Measurements from ENCODE around the gene AOAH.
"Not testable (repeated sequence)": the region's sequence is repeated elsewhere in the genome, so short reads cannot be mapped to it uniquely, and the experiment has no call there.

AOAH gene

GRCh38 chr7:36535866-36536664 lies 188.2 kb downstream of the AOAH start:
- DNase-seq = no peak

DNA sequence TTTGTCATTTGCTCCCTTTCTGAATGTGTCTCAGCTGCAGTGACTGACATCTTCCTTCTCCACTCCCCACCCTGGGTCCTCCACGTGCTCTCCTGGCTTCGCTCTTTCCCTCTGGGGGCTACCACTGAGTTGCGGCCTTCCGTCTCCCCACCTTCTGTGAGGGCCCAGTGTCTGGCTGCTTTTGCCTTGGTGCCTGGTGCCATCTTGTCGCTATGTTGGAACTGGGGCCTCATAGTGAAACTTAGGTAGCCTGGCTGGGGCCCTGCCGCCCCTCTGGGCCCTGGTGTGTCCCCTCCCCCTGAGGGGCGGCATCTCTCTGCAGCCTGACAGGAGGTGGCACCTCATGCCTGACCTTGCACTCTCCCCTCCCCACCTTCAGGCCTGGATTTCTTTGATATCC lies 190.6 kb downstream of the AOAH start:
- no peak for DNase-seq

- DNase-seq = no peak
Observed at GRCh38 chr7:36532981-36533499, 191.3 kb downstream of the AOAH start.

DNA sequence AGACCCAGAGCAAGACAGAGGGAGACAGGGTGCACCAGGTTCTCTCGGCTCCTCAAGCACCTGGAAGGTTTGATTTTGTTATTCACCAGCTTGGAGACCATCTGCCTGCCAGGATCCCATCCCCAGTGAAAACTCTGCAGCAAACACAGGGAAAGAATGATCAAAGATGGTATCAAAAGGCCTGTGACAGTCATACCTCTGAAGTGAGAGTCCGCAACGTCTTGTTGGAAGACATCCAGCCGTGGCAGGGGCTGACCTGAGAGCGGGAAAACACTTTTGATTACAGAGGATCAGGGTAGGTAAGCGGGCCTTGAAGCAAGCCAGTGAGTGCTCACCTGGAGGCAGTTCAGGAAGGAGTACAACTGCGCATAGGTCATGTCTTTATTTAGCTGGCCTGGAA lies 192.3 kb downstream of the AOAH start:
- no peak for DNase-seq

DNA sequence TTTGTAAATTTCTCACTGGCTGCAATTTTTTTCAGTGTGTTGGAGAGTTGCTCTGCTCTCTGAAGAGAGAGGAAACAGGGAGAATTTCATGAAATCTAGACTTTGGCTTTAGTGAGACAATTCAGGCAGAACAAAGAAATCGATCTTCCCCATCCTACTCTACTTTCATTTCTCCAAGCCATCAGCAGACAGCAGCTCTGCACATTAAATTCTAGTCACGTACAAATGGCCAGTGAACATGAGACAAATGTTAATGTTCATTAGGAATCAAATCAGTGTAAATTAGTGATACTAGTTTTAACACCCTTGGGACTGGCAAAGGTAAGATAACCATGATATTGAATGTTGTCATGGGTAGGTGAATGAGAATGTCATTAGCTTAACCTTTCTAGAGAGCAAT lies 193.8 kb downstream of the AOAH start:
- DNase-seq = no peak

DNA sequence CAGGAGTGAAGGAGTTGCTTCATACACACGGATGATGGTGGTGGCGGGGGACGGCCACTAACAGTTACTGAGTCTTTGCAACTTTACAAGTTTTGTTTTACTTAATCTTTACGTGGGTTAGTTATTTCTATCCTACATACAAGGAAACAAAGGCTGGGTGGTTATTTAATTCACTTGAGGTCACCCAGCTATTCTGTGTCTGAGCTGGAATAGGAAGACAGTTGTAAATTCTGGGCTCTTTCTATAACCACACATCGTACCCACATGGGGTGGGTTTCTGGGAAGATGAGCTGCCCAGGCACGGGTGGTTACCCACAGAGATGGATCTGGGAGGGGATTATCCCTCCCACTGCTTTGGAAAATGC lies 196.8 kb downstream of the AOAH start:
- no peak for DNase-seq

DNA sequence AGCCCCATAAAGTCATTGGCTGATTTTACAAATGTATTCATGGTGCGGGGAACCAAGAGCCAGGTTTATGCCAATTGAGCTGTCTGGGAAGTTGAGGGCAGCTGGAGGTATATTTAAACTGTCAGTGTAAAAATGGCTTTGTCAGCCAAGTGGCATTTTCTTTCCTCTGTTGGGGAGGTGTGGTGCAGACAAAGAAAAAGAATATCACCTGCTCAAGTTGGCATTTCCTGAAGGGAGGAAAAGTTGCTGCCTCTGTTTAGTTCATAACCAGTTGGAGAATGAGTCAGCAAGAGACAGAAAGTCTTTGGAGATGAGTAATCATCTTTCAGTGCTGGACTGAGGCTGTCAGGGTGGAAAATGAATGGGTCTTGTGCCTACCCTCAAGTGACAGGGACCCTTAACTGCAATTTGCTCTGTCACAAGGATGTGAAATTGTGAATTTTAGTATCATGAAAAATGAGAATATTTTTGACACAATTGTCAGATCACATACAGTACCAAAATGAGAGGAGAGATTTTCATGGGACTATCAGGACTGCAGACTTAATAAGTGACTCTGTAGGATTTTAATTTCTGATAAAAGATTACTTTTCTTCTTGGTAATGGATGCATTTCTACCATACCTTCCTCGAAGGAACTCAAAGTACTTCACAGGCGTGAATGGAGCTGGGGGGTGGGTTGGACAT lies 197.3 kb downstream of the AOAH start:
- DNase-seq = no peak

- no peak for DNase-seq
Observed at GRCh38 chr7:36523371-36524101, 200.8 kb downstream of the AOAH start.

DNA sequence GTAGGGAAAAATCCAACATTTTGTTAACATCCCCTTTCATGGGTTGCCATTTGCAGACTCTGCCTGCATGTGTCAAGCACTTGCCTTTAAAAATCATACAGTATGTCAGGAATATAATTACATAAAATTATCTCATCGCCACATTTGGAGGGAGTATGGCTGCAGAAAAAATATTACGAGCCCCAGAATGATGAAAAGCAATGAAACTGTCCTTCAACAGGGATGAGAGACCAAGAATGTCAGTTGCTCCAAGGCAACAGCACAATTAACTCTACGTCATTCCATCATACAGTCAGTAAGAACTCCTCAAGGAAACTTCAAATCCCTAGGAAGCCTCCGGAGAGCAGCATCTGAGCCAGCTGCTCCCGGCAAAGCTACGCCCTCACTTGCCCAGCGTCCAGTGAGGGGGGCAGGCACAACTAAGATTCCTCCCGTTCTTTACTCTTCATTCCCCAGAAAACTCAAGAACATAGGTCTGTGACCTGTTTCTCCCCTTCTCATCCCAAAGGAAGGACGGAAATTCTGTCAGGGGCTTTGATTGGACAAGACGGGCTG lies 201.8 kb downstream of the AOAH start:
- no peak for DNase-seq

DNA sequence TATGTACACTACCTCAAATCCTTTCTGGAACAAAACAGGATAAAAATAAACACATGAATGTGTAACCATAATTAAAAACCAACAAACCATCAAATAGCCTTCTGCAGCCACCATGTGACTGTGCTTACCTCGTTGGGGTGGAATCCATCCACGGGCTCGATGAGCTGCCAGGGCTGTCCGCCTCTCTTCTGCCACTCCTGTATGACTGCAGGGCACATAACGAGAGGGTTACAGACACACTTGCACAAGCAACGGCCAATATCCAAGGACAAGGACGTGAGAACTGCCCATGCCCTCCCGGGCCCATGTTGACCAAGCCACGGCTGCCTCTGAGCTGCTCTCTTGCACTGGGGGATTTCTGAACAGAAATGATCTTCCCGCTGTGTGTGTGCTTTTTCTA lies 202.4 kb downstream of the AOAH start:
- DNase-seq = no peak

DNA sequence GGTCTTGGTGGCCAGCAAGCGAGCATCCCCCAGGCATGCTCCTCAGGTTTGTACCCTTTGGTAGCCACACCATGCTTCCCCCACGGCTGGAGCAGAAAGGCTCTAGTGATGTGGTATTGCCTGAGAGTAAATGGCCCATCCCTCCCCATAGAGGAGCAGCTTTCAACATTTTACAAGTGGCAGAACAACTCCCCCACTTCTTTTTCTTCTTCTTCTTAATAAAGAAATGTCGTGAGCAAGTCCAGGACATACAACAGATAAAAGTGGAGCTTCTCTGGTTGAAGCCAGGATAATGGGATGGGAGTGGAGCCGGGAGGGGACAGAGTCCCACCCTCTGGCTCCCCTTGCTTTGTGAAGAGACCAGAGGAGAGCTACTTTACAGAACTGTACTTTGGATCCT lies 203.2 kb downstream of the AOAH start:
- DNase-seq = no peak

DNA sequence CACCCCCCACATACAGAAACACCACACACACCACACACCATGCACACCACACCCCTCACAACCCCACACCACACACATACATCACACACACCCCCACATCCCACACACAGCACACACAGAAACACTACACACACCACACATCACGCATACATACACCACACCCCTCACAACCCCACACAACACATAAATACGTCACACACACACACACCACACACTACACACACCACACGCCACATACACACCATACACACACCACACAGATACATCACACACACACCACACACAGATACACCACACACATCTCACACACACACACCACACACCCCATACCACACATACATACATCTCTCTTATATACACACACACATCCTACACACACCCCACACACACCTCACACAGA lies 208.4 kb downstream of the AOAH start:
- DNase-seq = no peak

DNA sequence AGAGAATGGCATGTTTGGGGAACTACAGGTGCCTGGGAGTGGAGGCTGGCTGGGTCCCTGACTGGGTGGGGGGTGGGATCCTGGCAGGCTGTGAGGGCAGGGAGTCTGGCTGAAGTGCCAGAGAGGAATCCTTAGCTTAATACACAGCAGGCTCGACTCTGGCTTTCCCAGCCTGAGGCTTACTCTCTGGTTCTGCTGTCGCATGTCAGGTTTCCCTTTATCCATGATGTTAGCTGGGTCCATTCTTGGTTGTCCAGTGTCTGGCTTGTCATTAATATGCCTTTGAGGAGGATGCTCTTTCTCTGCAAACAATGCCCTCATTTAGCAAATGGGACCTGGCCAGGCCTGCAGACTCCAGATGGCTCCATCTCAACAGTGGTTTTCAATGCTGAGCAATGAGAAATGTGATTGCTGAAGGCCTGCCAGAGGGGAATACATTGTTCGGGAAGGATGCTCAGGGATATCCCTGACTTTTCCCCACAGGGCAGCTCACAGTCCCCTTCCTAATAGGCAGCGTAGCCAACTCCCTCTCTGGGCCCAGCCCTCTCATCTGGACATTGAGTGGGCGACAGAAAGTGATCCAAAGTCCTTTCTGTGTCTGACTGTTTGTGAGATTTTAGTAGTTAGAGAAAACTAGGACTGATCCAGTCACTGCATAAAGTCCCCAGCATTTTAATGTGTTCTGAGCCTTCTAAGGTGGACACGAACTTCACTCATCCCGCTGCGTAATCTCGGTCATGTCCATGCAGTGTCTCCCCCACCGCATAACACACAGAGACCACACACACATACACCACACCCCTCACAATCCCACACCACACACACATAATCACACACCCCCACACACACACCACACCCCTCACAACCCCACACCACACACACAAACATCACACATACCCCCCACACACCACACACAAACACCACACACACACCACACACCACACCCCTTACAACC lies 209.7 kb downstream of the AOAH start:
- no peak for DNase-seq

DNA sequence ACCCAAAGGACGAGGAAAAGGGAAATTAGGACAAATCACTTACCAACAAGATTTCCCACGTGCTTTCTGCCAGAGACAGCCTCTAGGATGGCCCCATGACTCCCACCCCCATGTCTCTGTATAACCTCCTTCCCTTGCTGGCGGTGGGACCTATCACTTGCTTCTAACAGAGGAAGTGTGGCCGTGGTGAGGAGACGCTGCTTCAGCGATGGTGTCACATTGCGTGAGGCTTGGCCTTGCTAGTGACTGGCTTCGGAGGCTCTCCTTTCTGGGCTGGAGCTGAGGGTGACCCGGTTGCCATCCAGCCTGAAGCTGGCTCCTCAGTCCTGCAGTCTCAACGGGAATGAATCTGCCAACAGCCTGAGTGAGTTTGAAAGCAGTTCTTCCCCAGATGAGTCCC lies 210.9 kb downstream of the AOAH start:
- DNase-seq = no peak

DNA sequence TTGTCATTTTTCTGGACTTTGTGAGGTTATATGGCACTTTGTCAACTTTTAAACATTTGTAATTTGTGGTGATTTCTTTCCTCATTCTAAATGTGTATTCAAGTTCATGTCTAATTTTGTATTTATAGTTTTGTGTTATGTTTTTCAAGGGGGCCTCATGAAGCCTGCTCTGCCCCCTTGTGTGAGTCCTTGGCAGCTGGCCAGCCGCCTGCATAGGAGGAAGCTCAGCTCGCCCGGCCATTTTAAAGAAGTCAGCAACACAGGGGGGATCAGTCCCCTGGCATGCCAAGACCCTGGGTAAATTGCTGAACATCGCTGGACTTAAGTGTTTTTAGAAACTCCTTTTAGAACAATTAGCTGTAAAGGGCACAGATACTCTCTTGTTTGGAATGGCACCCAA lies 211.7 kb downstream of the AOAH start:
- no peak for DNase-seq

DNA sequence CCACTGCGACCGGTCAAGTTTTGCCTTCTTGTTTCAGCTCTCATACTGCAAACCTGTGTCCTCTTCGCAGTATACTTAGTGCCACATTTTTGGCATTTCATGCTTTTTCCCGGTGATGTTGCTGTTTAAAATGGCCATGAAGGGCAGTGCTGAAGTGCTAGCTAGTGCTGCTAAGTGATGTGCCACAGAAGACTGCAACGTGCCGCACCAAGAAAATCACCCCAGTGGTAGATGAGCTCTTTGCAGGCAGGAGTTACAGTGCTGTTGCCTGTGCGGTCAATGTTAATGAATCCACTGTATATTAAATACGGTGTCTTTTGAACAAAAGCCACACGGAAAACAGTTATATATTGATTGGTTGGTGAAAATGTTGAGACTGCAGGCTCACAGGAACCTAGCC lies 214.3 kb downstream of the AOAH start:
- DNase-seq = no peak

DNA sequence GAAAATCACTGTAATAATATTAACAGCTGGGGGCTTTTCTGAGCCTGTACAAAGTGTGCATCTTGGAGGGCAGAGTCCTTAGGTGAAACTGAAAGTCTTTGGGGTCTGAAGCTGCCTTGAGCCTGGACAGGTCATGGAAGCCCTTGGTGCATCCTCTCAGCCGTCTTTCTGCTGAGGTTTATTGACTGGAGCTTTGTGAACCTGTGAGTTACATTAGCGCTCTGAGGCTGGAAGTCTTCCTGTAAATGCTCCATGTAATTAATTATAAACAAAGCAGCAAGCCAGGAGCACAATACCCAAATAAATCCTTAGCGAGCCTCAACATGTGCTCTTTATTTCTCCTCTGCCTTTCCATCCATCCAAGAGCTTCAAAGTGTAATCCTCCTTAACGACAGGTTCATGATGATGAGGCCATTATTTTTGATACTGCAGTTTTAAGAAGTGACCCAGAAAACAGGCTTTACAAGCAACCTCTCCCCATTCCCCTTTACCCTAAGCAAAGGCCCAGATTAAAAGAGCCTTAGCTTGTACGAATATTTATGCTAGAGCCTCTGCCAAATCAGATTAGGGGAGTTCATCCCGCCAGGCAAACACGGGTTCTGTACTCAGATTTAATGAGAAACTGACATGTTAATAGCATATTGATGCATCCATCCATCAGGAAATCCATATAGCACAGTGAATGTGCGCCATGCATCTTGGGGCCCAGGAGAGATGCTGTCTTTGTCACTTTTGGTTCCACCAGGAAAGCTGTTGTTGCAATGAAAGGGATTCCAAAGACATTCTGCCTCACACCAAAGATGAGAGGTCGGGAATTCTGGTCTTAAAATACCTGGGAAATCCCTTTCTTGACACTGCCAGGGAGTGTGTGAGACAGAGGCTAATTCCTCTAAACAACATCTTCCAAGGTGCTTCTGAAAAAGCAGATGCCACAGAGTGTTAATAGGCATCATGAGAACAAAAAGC lies 216.5 kb downstream of the AOAH start:
- no peak for DNase-seq

DNA sequence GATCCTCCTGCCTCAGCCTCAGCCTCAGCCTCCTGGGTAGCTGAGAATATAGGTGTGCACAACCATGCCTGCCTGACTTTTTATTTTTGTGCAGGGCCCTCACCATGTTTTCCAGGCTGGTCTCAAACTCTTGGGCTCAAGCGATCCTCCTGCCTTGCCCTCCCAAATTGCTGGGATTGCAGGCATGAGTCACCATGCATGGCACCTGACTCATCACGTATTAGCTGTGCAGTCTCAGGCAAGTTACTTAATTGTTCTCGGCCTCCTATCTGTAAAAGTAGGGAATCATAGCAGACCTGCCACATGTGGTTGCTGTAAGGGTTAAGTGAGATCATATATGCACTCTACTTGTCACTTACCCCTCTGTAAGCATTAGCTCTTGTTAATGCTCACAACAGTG lies 217.5 kb downstream of the AOAH start:
- no peak for DNase-seq

- DNase-seq = no peak
Observed at GRCh38 chr7:36506130-36506798, 218.0 kb downstream of the AOAH start.

- DNase-seq = not testable (repeated sequence)
Observed at GRCh38 chr7:36504617-36505016, 219.7 kb downstream of the AOAH start.

Data from SIG-M5 (cell line).